SU-DHL-6 (cell line): Measurements from ENCODE around the gene TBC1D8.

Experiments
- H2AFZ ChIP-seq: fragments of 200-600 bp; sonication (generic); 2 replicates; pipeline ENCODE4 v1.6.1; 2014; ENCODE audit warnings: low read depth, mild to moderate bottlenecking, moderate library complexity, mixed read lengths, antibody characterized with exemption, low read length; ENCODE audit not compliant: severe bottlenecking
- H3F3A ChIP-seq: fragments of 200-600 bp; shearing (Covaris generic); 2 replicates; pipeline ENCODE4 v1.6.0; 2016; ENCODE audit warnings: antibody characterized with exemption, mild to moderate bottlenecking; ENCODE audit not compliant: insufficient read depth
- H3K27ac ChIP-seq: fragments of 200-600 bp; sonication (generic); 2 replicates; pipeline ENCODE4 v1.5.1; 2016; ENCODE audit warnings: low read depth, mild to moderate bottlenecking, low read length, moderate library complexity, mixed read lengths
- H3K27me3 ChIP-seq: fragments of 200-600 bp; sonication (generic), shearing (Covaris generic); 2 replicates; pipeline ENCODE4 v1.6.0; 2014; ENCODE audit warnings: mild to moderate bottlenecking, low read length
- H3K36me3 ChIP-seq: fragments of 200-600 bp; sonication (generic); 2 replicates; pipeline ENCODE4 v1.6.1; 2014; ENCODE audit warnings: mild to moderate bottlenecking, low read length, mixed read lengths
- H3K4me2 ChIP-seq: fragments of 300-600, 200-600 bp; shearing (Covaris generic), sonication (generic); 2 replicates; pipeline ENCODE4 v1.6.0; 2014; ENCODE audit warnings: low read length, low read depth, mild to moderate bottlenecking; ENCODE audit not compliant: poor library complexity, severe bottlenecking
- H3K4me3 ChIP-seq: fragments of 200-600 bp; sonication (generic); 2 replicates; pipeline ENCODE4 v1.5.1; 2014; ENCODE audit warnings: antibody characterized with exemption, low read length, mild to moderate bottlenecking, mixed read lengths; ENCODE audit not compliant: insufficient read depth, poor library complexity, severe bottlenecking
- H3K79me2 ChIP-seq: fragments of 200-600 bp; sonication (generic); 2 replicates; pipeline ENCODE4 v1.6.1; 2014; ENCODE audit warnings: mild to moderate bottlenecking, low read length, moderate library complexity; ENCODE audit not compliant: insufficient read depth
- H3K9ac ChIP-seq: fragments of 200-600 bp; sonication (generic); 2 replicates; pipeline ENCODE4 v1.7.0; 2014; ENCODE audit warnings: mild to moderate bottlenecking, low read length
- H3K9me2 ChIP-seq: fragments of 200-600 bp; sonication (generic); replicated peaks from 2 replicates; pipeline ENCODE4 v1.6.1; 2014; ENCODE audit warnings: low read length; ENCODE audit not compliant: insufficient read depth
- H3K9me3 ChIP-seq: fragments of 200-600 bp; sonication (generic); 2 replicates; pipeline ENCODE4 v1.6.1; 2014; ENCODE audit warnings: low read length, mixed read lengths; ENCODE audit not compliant: insufficient read depth
- H4K20me1 ChIP-seq: fragments of 200-600 bp; sonication (generic); 2 replicates; pipeline ENCODE4 v1.6.1; 2014; ENCODE audit warnings: low read depth, mild to moderate bottlenecking, antibody characterized with exemption, low read length, moderate library complexity, mixed read lengths
- EZH2phosphoT487 ChIP-seq: fragments of 200-600 bp; sonication (generic), shearing (Covaris generic); conservative IDR thresholded peaks from 2 replicates; pipeline ENCODE4 v1.6.1; 2018; ENCODE audit warnings: mild to moderate bottlenecking, antibody characterized with exemption, low read length, moderate library complexity, mixed read lengths
- TF ChIP-seq, protein P1 (sequence below): fragments of 200-600 bp; sonication (generic); IDR thresholded peaks from one replicate; pipeline ENCODE4 v1.5.1; 2017; ENCODE audit warnings: antibody characterized with exemption, mild to moderate bottlenecking, low read length, moderate library complexity; ENCODE audit not compliant: insufficient read depth, poor library complexity, severe bottlenecking

TBC1D8 gene

DNA sequence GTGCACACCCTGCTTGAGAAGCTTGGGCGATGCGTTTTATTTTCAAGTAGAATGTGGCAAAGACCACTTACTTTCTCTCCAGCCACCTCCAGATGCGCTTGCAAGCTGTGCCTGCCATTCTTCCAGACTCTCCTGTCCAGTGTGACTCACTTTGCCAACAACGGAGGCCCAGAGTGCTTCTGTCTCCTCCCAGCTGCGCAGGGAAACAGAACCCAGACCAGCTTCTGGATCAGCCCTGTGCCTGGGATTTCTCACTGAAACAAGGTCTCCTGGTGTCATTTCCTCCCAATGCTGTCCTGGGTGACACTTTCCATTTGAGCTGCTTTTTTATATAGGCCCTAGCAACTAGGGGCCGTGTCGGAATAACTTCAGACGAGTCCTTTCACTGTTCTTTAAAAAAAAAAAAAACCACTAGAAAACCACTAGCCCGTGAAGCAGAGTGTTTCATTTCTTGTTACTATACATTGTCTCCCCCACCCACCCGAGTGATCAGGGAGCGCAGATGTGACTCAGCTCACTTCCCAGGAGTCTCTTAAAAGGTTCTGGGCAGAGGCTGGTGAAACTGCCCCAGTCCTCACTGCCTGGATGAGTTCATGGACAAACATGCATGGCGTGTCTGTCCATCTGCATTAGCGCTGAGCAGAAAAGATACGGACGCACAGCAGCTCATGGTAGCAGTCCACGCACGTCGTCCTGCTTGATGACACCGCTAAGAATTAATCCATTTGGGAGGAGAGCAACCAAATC is 174.4 kb downstream of the TBC1D8 start:
- Histone ChIP-seq H3F3A (no peaks in the 10 kb centered on the region), H2AFZ (no peak overlapping the region)

DNA sequence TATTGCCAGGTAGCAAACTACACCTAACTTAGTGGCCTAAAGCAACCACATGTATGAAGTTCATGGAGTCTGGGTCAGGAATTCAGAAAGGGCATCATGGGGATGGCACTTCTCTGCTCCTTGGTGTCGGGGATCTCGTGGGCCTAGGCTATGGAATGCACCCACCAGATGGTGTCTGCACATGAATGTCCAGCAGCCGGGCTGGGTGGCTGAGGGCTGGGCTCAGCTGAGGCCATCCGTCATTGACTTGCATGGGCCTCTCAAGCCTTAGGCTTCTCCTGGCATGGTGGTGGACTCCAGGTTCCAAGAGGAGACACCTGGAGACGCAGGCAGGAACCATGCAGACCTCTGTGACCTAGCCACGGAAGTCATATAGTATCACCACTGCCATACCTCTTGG is 175.1 kb downstream of the TBC1D8 start:
- no peaks in the 10 kb centered on the region for H3K36me3 ChIP-seq
- no peak overlapping the region for H3K4me2 ChIP-seq
- H3K9me2 ChIP-seq: no peaks in the 10 kb centered on the region

More for the DNA sequence above, 174.4 kb downstream of the TBC1D8 start:
- TF ChIP-seq EZH2phosphoT487: no peak
- TF ChIP-seq, protein P1, sequence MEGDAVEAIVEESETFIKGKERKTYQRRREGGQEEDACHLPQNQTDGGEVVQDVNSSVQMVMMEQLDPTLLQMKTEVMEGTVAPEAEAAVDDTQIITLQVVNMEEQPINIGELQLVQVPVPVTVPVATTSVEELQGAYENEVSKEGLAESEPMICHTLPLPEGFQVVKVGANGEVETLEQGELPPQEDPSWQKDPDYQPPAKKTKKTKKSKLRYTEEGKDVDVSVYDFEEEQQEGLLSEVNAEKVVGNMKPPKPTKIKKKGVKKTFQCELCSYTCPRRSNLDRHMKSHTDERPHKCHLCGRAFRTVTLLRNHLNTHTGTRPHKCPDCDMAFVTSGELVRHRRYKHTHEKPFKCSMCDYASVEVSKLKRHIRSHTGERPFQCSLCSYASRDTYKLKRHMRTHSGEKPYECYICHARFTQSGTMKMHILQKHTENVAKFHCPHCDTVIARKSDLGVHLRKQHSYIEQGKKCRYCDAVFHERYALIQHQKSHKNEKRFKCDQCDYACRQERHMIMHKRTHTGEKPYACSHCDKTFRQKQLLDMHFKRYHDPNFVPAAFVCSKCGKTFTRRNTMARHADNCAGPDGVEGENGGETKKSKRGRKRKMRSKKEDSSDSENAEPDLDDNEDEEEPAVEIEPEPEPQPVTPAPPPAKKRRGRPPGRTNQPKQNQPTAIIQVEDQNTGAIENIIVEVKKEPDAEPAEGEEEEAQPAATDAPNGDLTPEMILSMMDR: no peak
- H3K4me2 ChIP-seq: no peak overlapping the region
- no peak overlapping the region for H3K9ac ChIP-seq
- H4K20me1 ChIP-seq: no peaks in the 10 kb centered on the region
- no peak overlapping the region for H3K4me3 ChIP-seq
- no peaks in the 10 kb centered on the region for H3K9me3 ChIP-seq
- H3K27me3 ChIP-seq: no peaks in the 10 kb centered on the region
- H3K27ac ChIP-seq: no peak overlapping the region
- H3K9me2 ChIP-seq: no peaks in the 10 kb centered on the region
- H3K79me2 ChIP-seq: no peaks in the 10 kb centered on the region
- no peaks in the 10 kb centered on the region for H3K36me3 ChIP-seq

DNA sequence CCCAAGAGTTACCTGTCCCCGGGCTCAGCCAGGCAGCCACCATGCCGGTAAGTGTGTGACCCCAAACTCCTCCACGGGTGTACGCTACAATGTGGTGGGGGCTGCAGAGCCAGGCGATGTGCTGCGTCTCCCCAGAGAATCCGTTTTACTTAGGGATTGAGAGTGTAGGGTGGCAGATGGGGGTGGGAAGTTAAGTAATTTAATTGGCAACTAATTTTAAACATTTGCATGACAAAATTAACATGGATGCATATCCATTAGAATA is 175.7 kb downstream of the TBC1D8 start:
- H3F3A ChIP-seq: no peaks in the 10 kb centered on the region
- H3K9me2 ChIP-seq: no peaks in the 10 kb centered on the region
- no peak overlapping the region for H3K4me2 ChIP-seq
- H4K20me1 ChIP-seq: no peaks in the 10 kb centered on the region
- H3K9me3 ChIP-seq: no peaks in the 10 kb centered on the region
- H3K27me3 ChIP-seq: no peaks in the 10 kb centered on the region
- no peak overlapping the region for H3K9ac ChIP-seq
- no peaks in the 10 kb centered on the region for H3K79me2 ChIP-seq
- H2AFZ ChIP-seq: no peak overlapping the region
- no peak for TF ChIP-seq EZH2phosphoT487
- TF ChIP-seq, protein P1: no peak
- H3K4me3 ChIP-seq: no peak overlapping the region
- H3K36me3 ChIP-seq: no peaks in the 10 kb centered on the region
- no peak overlapping the region for H3K27ac ChIP-seq

More for the DNA sequence above, 175.1 kb downstream of the TBC1D8 start:
- no peak overlapping the region for H3K4me3 ChIP-seq
- no peak overlapping the region for H3K9ac ChIP-seq
- H4K20me1 ChIP-seq: no peaks in the 10 kb centered on the region
- TF ChIP-seq EZH2phosphoT487: no peak
- TF ChIP-seq, protein P1: no peak
- no peaks in the 10 kb centered on the region for H3K9me3 ChIP-seq
- H3K27me3 ChIP-seq: no peaks in the 10 kb centered on the region
- no peak overlapping the region for H2AFZ ChIP-seq
- H3F3A ChIP-seq: no peaks in the 10 kb centered on the region
- no peak overlapping the region for H3K27ac ChIP-seq
- H3K79me2 ChIP-seq: no peaks in the 10 kb centered on the region
